ENCODE results near the gene RBM38. TPM values are rescaled to one million over a fixed set of nuclear protein-coding genes. Genes with fewer than 3 reads are reported as not detected.
"Not testable (repeated sequence)": the region's sequence is repeated elsewhere in the genome, so short reads cannot be mapped to it uniquely, and the experiment has no call there.

RBM38 gene
- total and polyA plus RNA-seq, 3 experiments from 2014 or later: 94.4 to 107 (median 101) TPM

DNA sequence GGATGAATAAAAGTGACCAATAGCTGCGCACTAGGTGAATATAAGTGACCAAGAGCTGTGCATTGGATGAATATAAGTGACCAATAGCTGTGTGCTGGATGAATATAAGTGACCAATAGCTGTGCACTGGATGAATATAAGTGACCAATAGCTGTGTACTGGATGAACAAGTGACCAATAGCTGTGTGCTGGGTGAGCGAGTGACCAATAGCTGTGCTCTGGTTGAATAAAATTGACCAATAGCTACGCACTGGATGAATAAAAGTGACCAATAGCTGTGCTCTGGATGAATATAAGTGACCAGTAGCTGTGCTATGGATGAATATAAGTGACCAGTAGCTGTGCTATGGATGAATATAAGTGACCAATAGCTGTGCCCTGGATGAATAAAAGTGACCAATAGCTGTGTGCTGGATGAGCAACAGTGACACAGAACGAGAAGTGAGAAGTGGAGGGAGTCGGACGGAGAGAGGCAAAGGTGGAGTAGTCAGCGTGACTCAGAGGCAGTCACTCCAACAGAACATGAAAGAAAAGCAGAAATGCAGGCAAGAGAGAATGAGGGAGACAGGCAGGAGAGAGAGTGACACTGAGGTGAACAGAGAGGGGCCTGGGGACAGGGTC lies 38.5 kb downstream of the RBM38 start:
- no peaks in the 10 kb centered on the region for H3K27me3 Mint-ChIP-seq
- POLR2A ChIA-PET: interaction anchor here (1.0 kb wide), 1 partner anchor 31 kb away, joined by 3 read pairs; no protein-coding TSS in a partner anchor
- DNase-seq: no peak

DNA sequence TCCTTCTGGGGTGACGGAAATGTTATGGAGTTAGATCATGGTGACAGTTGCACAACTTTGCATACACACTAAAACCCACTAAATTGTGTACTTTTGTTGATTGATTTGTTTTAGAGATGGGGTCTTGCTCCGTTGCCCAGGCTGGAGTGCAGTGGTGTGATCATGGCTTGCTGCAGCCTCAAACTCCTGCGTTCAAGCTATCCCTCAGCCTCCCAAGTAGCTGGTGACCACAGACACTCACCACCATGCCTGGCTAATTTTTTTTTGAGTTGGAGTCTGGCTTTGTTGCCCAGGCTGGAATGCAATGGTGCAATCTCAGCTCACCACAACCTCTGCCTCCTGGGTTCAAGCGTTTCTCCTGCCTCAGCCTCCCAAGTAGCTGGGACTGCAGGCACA lies 39.0 kb downstream of the RBM38 start:
- H3K27ac ChIP-seq (ENCODE audit: low read depth, low read length); H3K36me3 ChIP-seq (ENCODE audit: insufficient read depth, low read length); DNase-seq; H3K9me3 ChIP-seq (ENCODE audit: low read length); H3K36me3 Mint-ChIP-seq; H3K27me3 ChIP-seq (ENCODE audit: insufficient read depth, low read length, poor library complexity, severe bottlenecking); H3K27me3 Mint-ChIP-seq; POLR2A ChIA-PET; H3K4me3 ChIP-seq (ENCODE audit: low read length); H3K9me3 Mint-ChIP-seq: not testable (repeated sequence)
- H3K4me3 Mint-ChIP-seq: peak overlapping the region in 2 of 7 donors; percentile 5 to 49
- peak overlapping the region in 1 of 8 donors; percentile 32 for H3K27ac Mint-ChIP-seq
- peaks cover 46 to 71% (median 62%) of the 10 kb centered on the region in 3 donors for H3K4me1 Mint-ChIP-seq
- CTCF ChIA-PET: interaction anchor here (1.3 to 8.1 kb wide), 3 partner anchors 11 to 41 kb away, joined by 3 to 67 read pairs (median 6); no protein-coding TSS in a partner anchor
- H3K4me1 ChIP-seq (ENCODE audit: insufficient read depth, low read length): peaks cover 55% of the 10 kb centered on the region

More for the DNA sequence above, 38.5 kb downstream of the RBM38 start:
- H3K4me3 ChIP-seq (ENCODE audit: low read length): no peak overlapping the region
- peaks cover 54% of the 10 kb centered on the region for H3K4me1 ChIP-seq (ENCODE audit: insufficient read depth, low read length)
- no peaks in the 10 kb centered on the region for H3K9me3 ChIP-seq (ENCODE audit: low read length)
- Mint-ChIP-seq H3K4me1 (peaks cover 44 to 71% (median 57%) of the 10 kb centered on the region in 3 donors), H3K27ac (peak overlapping the region in 4 of 8 donors; percentile 32 to 95 (median 62)), H3K9me3 (no peaks in the 10 kb centered on the region), H3K36me3 (no peaks in the 10 kb centered on the region), H3K4me3 (peak overlapping the region in 2 of 7 donors; percentile 5 to 49)
- no peaks in the 10 kb centered on the region for H3K36me3 ChIP-seq (ENCODE audit: insufficient read depth, low read length)
- H3K27ac ChIP-seq (ENCODE audit: low read depth, low read length): no peak overlapping the region
- CTCF ChIA-PET: interaction anchor here (2.1 to 8.1 kb wide), 2 partner anchors 30 to 40 kb away, joined by 6 to 67 read pairs; no protein-coding TSS in a partner anchor
- H3K27me3 ChIP-seq (ENCODE audit: insufficient read depth, low read length, poor library complexity, severe bottlenecking): no peaks in the 10 kb centered on the region

- no peaks in the 10 kb centered on the region for H3K27me3 ChIP-seq (ENCODE audit: insufficient read depth, low read length, poor library complexity, severe bottlenecking)
- peaks cover 62% of the 10 kb centered on the region for H3K4me1 ChIP-seq (ENCODE audit: insufficient read depth, low read length)
- no peak overlapping the region for H3K4me3 ChIP-seq (ENCODE audit: low read length)
- H3K27ac ChIP-seq (ENCODE audit: low read depth, low read length): no peak overlapping the region
- Mint-ChIP-seq H3K27me3 (no peaks in the 10 kb centered on the region), H3K4me1 (peaks cover 51 to 74% (median 72%) of the 10 kb centered on the region in 3 donors), H3K9me3 (no peaks in the 10 kb centered on the region), H3K4me3 (peak overlapping the region in 1 of 7 donors; percentile 41), H3K36me3 (no peaks in the 10 kb centered on the region), H3K27ac (peak overlapping the region in 3 of 8 donors; percentile 29 to 87 (median 84))
- no peaks in the 10 kb centered on the region for H3K36me3 ChIP-seq (ENCODE audit: insufficient read depth, low read length)
- ChIA-PET POLR2A (no interaction called here), CTCF (interaction anchor here (1.3 to 8.1 kb wide), 2 partner anchors 12 to 31 kb away, joined by 3 to 67 read pairs; no protein-coding TSS in a partner anchor)
- DNase-seq: no peak
- H3K9me3 ChIP-seq (ENCODE audit: low read length): no peaks in the 10 kb centered on the region
These were observed 40.3 kb downstream of the RBM38 start for GRCh38 chr20:57431539-57431835.

- Mint-ChIP-seq H3K36me3 (no peaks in the 10 kb centered on the region), H3K27me3 (no peaks in the 10 kb centered on the region), H3K27ac (peak overlapping the region; percentile 81 to 97 (median 92)), H3K9me3 (no peaks in the 10 kb centered on the region), H3K4me3 (peak overlapping the region; percentile 24 to 89 (median 74)), H3K4me1 (peaks cover 49 to 68% (median 68%) of the 10 kb centered on the region in 3 donors)
- Histone ChIP-seq H3K27me3 (ENCODE audit: insufficient read depth, low read length, poor library complexity, severe bottlenecking) (no peaks in the 10 kb centered on the region), H3K9me3 (ENCODE audit: low read length) (no peaks in the 10 kb centered on the region), H3K27ac (ENCODE audit: low read depth, low read length) (peak overlapping the region; percentile 66), H3K36me3 (ENCODE audit: insufficient read depth, low read length) (no peaks in the 10 kb centered on the region), H3K4me1 (ENCODE audit: insufficient read depth, low read length) (peaks cover 62% of the 10 kb centered on the region), H3K4me3 (ENCODE audit: low read length) (peak overlapping the region; percentile 71)
- ChIA-PET CTCF (interaction anchor here (1.1 to 8.1 kb wide), 6 partner anchors 14 to 66 kb away, joined by 3 to 67 read pairs (median 6); no protein-coding TSS in a partner anchor), POLR2A (interaction anchor here (0.6 to 1.8 kb wide), 3 partner anchors 34 to 966 kb away, joined by 3 to 20 read pairs (median 9); partner anchors contain the start of gene RBM38)
- no peak for DNase-seq
These were observed 41.3 kb downstream of the RBM38 start for GRCh38 chr20:57432480-57432861.

DNA sequence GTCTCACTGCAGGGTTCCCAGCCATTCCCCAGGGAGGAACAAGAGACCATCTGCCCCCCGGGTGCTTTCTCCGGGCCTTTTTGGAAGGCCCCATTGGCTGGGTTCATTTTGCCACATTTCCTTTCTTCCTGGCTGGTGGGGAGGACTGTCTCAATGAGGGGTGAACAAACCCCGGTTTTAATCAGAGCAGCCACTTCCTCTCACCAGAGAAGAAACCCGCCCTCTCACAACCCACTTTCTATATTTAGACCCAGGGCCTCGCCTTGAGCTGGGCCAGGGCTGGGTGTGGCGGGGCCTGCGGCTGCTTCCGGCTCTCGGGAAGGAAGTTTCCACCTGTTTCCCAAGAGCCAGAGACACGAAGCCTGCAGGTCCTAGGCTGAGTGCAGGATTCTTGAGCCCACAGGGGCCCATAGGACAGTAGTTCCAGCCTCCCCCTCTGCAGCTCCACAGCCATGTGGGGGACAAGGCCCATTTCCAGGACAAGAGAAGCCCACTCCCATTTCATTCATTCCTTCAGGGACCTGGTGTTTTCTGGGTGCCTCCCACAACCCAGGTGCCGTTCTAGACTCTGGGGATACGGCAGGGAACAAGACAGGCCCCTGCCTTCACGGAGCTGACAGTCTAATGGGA lies 41.8 kb downstream of the RBM38 start:
- peak overlapping the region; percentile 81 to 97 (median 92) for H3K27ac Mint-ChIP-seq
- no peaks in the 10 kb centered on the region for H3K9me3 Mint-ChIP-seq
- CTCF ChIA-PET: interaction anchor here (1.1 to 8.1 kb wide), 7 partner anchors 14 to 65 kb away, joined by 3 to 67 read pairs (median 7); no protein-coding TSS in a partner anchor
- H3K4me3 Mint-ChIP-seq: peak overlapping the region; percentile 24 to 89 (median 74)
- H3K36me3 ChIP-seq (ENCODE audit: insufficient read depth, low read length): no peaks in the 10 kb centered on the region
- H3K9me3 ChIP-seq (ENCODE audit: low read length): no peaks in the 10 kb centered on the region
- no peaks in the 10 kb centered on the region for H3K27me3 ChIP-seq (ENCODE audit: insufficient read depth, low read length, poor library complexity, severe bottlenecking)
- H3K4me3 ChIP-seq (ENCODE audit: low read length): peak overlapping the region; percentile 71
- peak overlapping the region; percentile 66 for H3K27ac ChIP-seq (ENCODE audit: low read depth, low read length)
- H3K4me1 Mint-ChIP-seq: peaks cover 49 to 68% (median 64%) of the 10 kb centered on the region in 3 donors
- POLR2A ChIA-PET: interaction anchor here (0.6 to 1.8 kb wide), 4 partner anchors 35 to 965 kb away, joined by 3 to 20 read pairs (median 8); partner anchors contain the start of gene RBM38
- peaks cover 62% of the 10 kb centered on the region for H3K4me1 ChIP-seq (ENCODE audit: insufficient read depth, low read length)
- no peaks in the 10 kb centered on the region for H3K27me3 Mint-ChIP-seq
- no peaks in the 10 kb centered on the region for H3K36me3 Mint-ChIP-seq
- peak; percentile 45 to 81 (median 75) for DNase-seq

DNA sequence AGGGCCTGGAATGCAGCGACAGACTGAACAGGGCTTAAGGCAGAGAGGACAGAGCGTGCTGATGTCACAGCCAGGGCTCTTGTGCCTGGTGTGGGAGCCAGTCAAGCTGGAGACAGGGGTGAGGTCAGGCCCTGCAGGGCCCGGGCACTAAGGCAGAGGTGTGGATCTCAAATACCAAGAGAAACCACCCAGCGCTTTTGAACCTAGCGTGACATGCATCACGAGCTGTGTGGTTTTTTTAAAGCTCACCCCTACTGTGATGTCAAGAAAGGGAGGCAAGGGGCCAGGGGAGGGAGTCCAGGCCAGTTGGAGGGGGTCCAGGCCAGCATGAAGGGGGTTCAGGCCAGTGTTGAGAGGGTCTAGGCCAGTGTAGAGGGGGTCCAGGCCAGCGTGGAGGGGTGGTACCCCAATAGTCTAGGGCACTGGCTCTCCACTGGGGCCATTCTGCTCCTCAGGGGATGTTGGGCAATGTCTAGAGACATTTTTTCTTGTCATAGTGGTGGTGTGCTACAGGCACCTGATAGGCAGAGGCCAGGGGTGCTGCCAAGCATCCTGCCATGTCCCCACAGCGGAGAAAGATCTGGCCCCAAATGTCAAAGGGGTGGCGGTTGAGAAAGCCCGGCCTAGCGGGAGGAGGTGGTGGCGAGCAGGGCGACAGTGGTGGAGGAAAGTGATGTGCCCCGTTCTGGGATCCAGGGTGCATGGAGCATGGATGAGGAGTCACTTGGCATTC lies 42.6 kb downstream of the RBM38 start:
- H3K36me3 ChIP-seq (ENCODE audit: insufficient read depth, low read length): no peaks in the 10 kb centered on the region
- peaks cover 49 to 68% (median 64%) of the 10 kb centered on the region in 3 donors for H3K4me1 Mint-ChIP-seq
- CTCF ChIA-PET: interaction anchor here (1.7 to 8.1 kb wide), 6 partner anchors 21 to 62 kb away, joined by 4 to 67 read pairs (median 9); no protein-coding TSS in a partner anchor
- H3K4me3 ChIP-seq (ENCODE audit: low read length): peak overlapping the region; percentile 71
- H3K36me3 Mint-ChIP-seq: no peaks in the 10 kb centered on the region
- no peaks in the 10 kb centered on the region for H3K27me3 ChIP-seq (ENCODE audit: insufficient read depth, low read length, poor library complexity, severe bottlenecking)
- H3K9me3 ChIP-seq (ENCODE audit: low read length): no peaks in the 10 kb centered on the region
- H3K27ac ChIP-seq (ENCODE audit: low read depth, low read length): peak overlapping the region; percentile 66
- no peaks in the 10 kb centered on the region for H3K27me3 Mint-ChIP-seq
- peak overlapping the region; percentile 79 to 97 (median 91) for H3K27ac Mint-ChIP-seq
- H3K4me1 ChIP-seq (ENCODE audit: insufficient read depth, low read length): peaks cover 62% of the 10 kb centered on the region
- peaks cover 0 to 2% (median 0%) of the 10 kb centered on the region in 5 donors for H3K9me3 Mint-ChIP-seq
- peak in 2 of 5 donors; percentile 40 to 54 for DNase-seq
- POLR2A ChIA-PET: interaction anchor here (1.4 to 3.1 kb wide), 4 partner anchors 35 to 45 kb away, joined by 7 to 20 read pairs (median 10); partner anchors contain the start of gene RBM38
- H3K4me3 Mint-ChIP-seq: peak overlapping the region in 6 of 7 donors; percentile 60 to 81 (median 72)

GRCh38 chr20:57434390-57434700 lies 43.1 kb downstream of the RBM38 start:
- Histone ChIP-seq H3K9me3 (ENCODE audit: low read length) (no peaks in the 10 kb centered on the region), H3K4me1 (ENCODE audit: insufficient read depth, low read length) (peaks cover 62% of the 10 kb centered on the region), H3K36me3 (ENCODE audit: insufficient read depth, low read length) (no peaks in the 10 kb centered on the region), H3K27ac (ENCODE audit: low read depth, low read length) (no peak overlapping the region), H3K4me3 (ENCODE audit: low read length) (no peak overlapping the region), H3K27me3 (ENCODE audit: insufficient read depth, low read length, poor library complexity, severe bottlenecking) (no peaks in the 10 kb centered on the region)
- no peak for DNase-seq
- H3K4me3 Mint-ChIP-seq: peak overlapping the region in 6 of 7 donors; percentile 5 to 81 (median 64)
- ChIA-PET POLR2A (interaction anchor here (2.6 to 3.1 kb wide), 2 partner anchors 36 to 41 kb away, joined by 7 to 12 read pairs; no protein-coding TSS in a partner anchor), CTCF (interaction anchor here (1.7 to 8.1 kb wide), 9 partner anchors 21 to 61 kb away, joined by 4 to 67 read pairs (median 10); partner anchors contain the start of gene RBM38)
- H3K27me3 Mint-ChIP-seq: no peaks in the 10 kb centered on the region
- H3K27ac Mint-ChIP-seq: peak overlapping the region in 7 of 8 donors; percentile 35 to 94 (median 81)
- H3K9me3 Mint-ChIP-seq: peaks cover 0 to 2% (median 0%) of the 10 kb centered on the region in 5 donors
- no peaks in the 10 kb centered on the region for H3K36me3 Mint-ChIP-seq
- peaks cover 49 to 67% (median 64%) of the 10 kb centered on the region in 3 donors for H3K4me1 Mint-ChIP-seq

All from CD8-positive, alpha-beta memory T cell (primary cell).